ENCODE results near the gene SULT6B1.

Gene SULT6B1

DNA sequence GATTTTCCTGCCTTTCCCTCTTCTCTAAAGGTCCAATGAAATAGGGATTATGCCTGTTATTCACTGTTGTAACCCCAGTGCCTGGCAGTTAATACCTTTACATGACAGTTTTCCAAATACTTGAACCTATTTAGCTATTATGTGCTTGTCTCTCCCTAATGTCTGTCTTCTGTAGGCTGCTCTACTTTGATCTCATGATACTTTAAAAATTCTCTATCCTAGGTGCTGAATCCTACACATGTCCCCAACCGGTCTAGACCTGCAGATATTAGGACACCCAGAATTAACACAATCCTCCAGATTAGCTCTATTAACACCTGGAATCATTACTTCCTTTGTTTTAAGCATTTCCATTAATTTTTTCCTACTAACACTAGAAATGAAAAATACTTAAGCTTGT, 35.6 kb upstream of the SULT6B1 start:
- peaks cover 19% of the 10 kb centered on the region for H4K20me1 ChIP-seq (ENCODE audit: low read depth, low read length)
- H3F3A ChIP-seq (ENCODE audit: insufficient read depth) = 0 out of 2 replicates have a peak, but pooled peaks cover 3% of the 10 kb centered on the region
- no peak overlapping the region for H3K4me3 ChIP-seq (ENCODE audit: insufficient read depth, low read length, poor library complexity, severe bottlenecking)
- H3K4me2 ChIP-seq (ENCODE audit: low read depth, low read length, poor library complexity, severe bottlenecking) = no peak overlapping the region
- H3K79me2 ChIP-seq (ENCODE audit: insufficient read depth, low read length) = peaks cover 61% of the 10 kb centered on the region
- no peak overlapping the region for H3K9ac ChIP-seq (ENCODE audit: low read length)
- no peaks in the 10 kb centered on the region for H3K9me3 ChIP-seq (ENCODE audit: insufficient read depth, low read length)
- no peak for TF ChIP-seq EZH2phosphoT487 (conservative IDR thresholded peaks at IDR 0.05; ENCODE audit: low read length)
- TF ChIP-seq, protein P1, sequence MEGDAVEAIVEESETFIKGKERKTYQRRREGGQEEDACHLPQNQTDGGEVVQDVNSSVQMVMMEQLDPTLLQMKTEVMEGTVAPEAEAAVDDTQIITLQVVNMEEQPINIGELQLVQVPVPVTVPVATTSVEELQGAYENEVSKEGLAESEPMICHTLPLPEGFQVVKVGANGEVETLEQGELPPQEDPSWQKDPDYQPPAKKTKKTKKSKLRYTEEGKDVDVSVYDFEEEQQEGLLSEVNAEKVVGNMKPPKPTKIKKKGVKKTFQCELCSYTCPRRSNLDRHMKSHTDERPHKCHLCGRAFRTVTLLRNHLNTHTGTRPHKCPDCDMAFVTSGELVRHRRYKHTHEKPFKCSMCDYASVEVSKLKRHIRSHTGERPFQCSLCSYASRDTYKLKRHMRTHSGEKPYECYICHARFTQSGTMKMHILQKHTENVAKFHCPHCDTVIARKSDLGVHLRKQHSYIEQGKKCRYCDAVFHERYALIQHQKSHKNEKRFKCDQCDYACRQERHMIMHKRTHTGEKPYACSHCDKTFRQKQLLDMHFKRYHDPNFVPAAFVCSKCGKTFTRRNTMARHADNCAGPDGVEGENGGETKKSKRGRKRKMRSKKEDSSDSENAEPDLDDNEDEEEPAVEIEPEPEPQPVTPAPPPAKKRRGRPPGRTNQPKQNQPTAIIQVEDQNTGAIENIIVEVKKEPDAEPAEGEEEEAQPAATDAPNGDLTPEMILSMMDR (IDR thresholded peaks at IDR 0.05; ENCODE audit: insufficient read depth, low read length, poor library complexity, severe bottlenecking) = no peak
- H3K27ac ChIP-seq (ENCODE audit: low read depth, low read length) = no peak overlapping the region
- no peak overlapping the region for H2AFZ ChIP-seq (ENCODE audit: low read depth, low read length, severe bottlenecking)
- H3K36me3 ChIP-seq (ENCODE audit: low read length) = peaks cover 46% of the 10 kb centered on the region; the same call in 1 of the 2 replicates
- H3K27me3 ChIP-seq (ENCODE audit: low read length) = no peaks in the 10 kb centered on the region
- no peaks in the 10 kb centered on the region for H3K9me2 ChIP-seq (replicated peaks; ENCODE audit: insufficient read depth, low read length)

DNA sequence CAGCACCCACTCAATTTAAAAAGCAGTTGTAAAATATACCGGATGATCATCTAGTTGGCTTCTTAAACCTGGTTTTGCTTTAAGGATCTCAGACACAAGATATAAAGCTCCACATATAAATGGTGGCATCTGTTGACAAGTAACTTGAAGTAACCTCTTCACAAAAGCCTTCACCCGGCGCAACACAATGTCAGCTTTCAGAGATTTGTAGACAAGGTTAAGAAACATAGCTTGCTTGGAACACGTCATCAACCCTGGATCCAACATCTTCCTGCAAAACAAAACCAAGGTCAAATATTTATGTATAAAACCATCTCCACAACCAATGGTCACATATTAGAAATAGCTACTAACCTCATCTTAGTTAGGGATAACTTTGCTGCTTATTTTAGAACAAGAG, 34.7 kb upstream of the SULT6B1 start:
- Histone ChIP-seq H3K4me2 (ENCODE audit: low read depth, low read length, poor library complexity, severe bottlenecking) (no peak overlapping the region), H3K9me2 (replicated peaks; ENCODE audit: insufficient read depth, low read length) (no peaks in the 10 kb centered on the region), H3F3A (ENCODE audit: insufficient read depth) (0 out of 2 replicates have a peak, but pooled peaks cover 3% of the 10 kb centered on the region), H3K9me3 (ENCODE audit: insufficient read depth, low read length) (no peaks in the 10 kb centered on the region), H3K79me2 (ENCODE audit: insufficient read depth, low read length) (peaks cover 51% of the 10 kb centered on the region), H3K27ac (ENCODE audit: low read depth, low read length) (no peak overlapping the region), H3K27me3 (ENCODE audit: low read length) (no peaks in the 10 kb centered on the region), H3K9ac (ENCODE audit: low read length) (no peak overlapping the region), H4K20me1 (ENCODE audit: low read depth, low read length) (peaks cover 19% of the 10 kb centered on the region), H3K4me3 (ENCODE audit: insufficient read depth, low read length, poor library complexity, severe bottlenecking) (no peak overlapping the region), H3K36me3 (ENCODE audit: low read length) (peaks cover 40% of the 10 kb centered on the region; the same call in 1 of the 2 replicates), H2AFZ (ENCODE audit: low read depth, low read length, severe bottlenecking) (no peak overlapping the region)
- TF ChIP-seq, protein P1 (IDR thresholded peaks at IDR 0.05; ENCODE audit: insufficient read depth, low read length, poor library complexity, severe bottlenecking) = no peak
- TF ChIP-seq EZH2phosphoT487 (conservative IDR thresholded peaks at IDR 0.05; ENCODE audit: low read length) = no peak

DNA sequence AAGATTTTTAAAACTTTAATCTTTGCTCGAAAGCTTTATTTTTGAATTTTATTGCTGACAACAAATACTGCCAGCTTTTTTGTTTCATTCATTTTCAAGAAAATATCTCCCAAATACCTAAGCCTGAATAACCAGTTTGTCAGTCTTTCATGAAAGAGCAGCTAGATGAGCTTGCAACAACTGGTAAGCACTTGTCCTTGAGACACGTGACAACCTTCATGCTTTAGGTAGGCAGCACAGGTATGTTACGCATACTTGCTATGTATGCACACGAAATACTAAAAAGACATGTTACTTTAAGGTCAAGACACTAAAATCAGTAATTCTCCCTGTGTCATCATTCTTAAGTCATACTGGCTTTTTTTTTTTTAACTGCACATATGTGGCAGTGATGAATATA, 30.6 kb upstream of the SULT6B1 start:
- no peak overlapping the region for H3K9ac ChIP-seq (ENCODE audit: low read length)
- no peak overlapping the region for H3K27ac ChIP-seq (ENCODE audit: low read depth, low read length)
- H3K4me2 ChIP-seq (ENCODE audit: low read depth, low read length, poor library complexity, severe bottlenecking) = no peak overlapping the region
- H3K9me2 ChIP-seq (replicated peaks; ENCODE audit: insufficient read depth, low read length) = no peaks in the 10 kb centered on the region
- TF ChIP-seq, protein P1 (IDR thresholded peaks at IDR 0.05; ENCODE audit: insufficient read depth, low read length, poor library complexity, severe bottlenecking) = no peak
- TF ChIP-seq EZH2phosphoT487 (conservative IDR thresholded peaks at IDR 0.05; ENCODE audit: low read length) = no peak
- no peaks in the 10 kb centered on the region for H3K9me3 ChIP-seq (ENCODE audit: insufficient read depth, low read length)
- no peaks in the 10 kb centered on the region for H3K27me3 ChIP-seq (ENCODE audit: low read length)
- H4K20me1 ChIP-seq (ENCODE audit: low read depth, low read length) = peaks cover under 1% of the 10 kb centered on the region; the same call in 1 of the 2 replicates
- H3K79me2 ChIP-seq (ENCODE audit: insufficient read depth, low read length) = peaks cover 18% of the 10 kb centered on the region
- no peak overlapping the region for H2AFZ ChIP-seq (ENCODE audit: low read depth, low read length, severe bottlenecking)
- H3F3A ChIP-seq (ENCODE audit: insufficient read depth) = peaks cover 6% of the 10 kb centered on the region; the same call in 1 of the 2 replicates
- no peak overlapping the region for H3K4me3 ChIP-seq (ENCODE audit: insufficient read depth, low read length, poor library complexity, severe bottlenecking)
- H3K36me3 ChIP-seq (ENCODE audit: low read length) = peaks cover 48% of the 10 kb centered on the region; the same call in 1 of the 2 replicates

All from SU-DHL-6 (cell line).